ENCODE measurements around the gene GREB1. TPM values are rescaled to one million over a fixed set of nuclear protein-coding genes. Genes with fewer than 3 reads are reported as not detected.

Gene GREB1
- total RNA-seq, 1 experiment from 2014 or later, result 6.2 TPM

DNA sequence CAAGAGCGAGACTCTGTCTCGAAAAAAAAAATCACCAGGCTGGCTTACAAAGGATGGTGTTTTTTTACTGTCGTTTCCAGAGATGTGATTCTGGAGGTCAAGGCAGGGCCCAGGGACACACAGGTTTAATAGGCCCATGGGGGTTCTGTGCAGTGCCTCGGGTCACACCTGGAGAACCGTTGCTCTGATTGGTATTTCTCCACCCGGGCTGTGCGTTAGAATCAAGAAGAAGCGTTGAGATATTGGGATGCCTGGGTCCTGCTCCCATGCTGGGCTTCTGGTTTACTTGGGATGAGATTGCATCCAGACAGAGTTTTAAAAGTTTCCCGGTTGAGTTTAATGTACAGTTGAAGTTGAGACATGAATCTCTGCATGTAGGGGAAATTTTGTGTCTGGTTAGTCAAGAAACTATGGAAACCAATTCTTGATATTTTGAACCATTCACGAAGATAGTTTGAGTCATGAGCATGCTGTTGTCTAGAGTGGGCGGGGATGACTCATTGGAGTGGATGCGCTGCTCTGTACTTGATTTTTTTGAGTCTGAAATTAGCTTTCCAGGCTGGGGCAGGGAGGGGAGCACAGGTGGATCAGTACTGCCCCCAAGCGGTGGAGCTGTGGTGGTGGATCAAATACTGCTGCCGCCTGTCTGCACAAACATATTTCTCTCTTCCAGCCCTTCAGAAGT, 50.1 kb downstream of the GREB1 start:
- H3K4me3 ChIP-seq (replicated peaks in 1 of 2; ENCODE audit: low read depth in 1 of 2, low read length in 2 of 2), result no peak overlapping the region
- H3K36me3 ChIP-seq (ENCODE audit: control insufficient read depth in 1 of 2, insufficient read depth in 2 of 2, low read length in 2 of 2), result no peaks in the 10 kb centered on the region
- no peak overlapping the region for H3K27ac ChIP-seq (ENCODE audit: low read depth, low read length)
- CTCF ChIA-PET, result interaction anchor here (0.5 to 5.4 kb wide), 19 partner anchors 16 to 751 kb away, joined by 3 to 159 read pairs (median 4); partner anchors contain the start of genes E2F6 and LPIN1
- RAD21 ChIA-PET (ENCODE audit: low non-redundant PET in 1 of 2, low total read pairs in 2 of 2, uncharacterized antibody in 2 of 2, unreplicated experiment in 2 of 2), result interaction anchor here (0.9 to 3.3 kb wide), 7 partner anchors 106 to 453 kb away, joined by 3 to 17 read pairs (median 6); a partner anchor contains a TSS
- POLR2A ChIA-PET, result interaction anchor here (1.4 kb wide), 1 partner anchor 451 kb away, joined by 3 read pairs; a partner anchor contains a TSS
- intact Hi-C loops (cut with micrococcal nuclease), result loop anchor here (1.0 to 5.0 kb wide), 6 partner anchors 98 to 752 kb away; no protein-coding TSS in a partner anchor
- H3K4me1 ChIP-seq (ENCODE audit: control insufficient read depth in 1 of 2, insufficient read depth in 2 of 2, low read length in 2 of 2), result peaks cover 4 to 21% of the 10 kb centered on the region in 2 experiments
- DNase-seq (ENCODE audit: low read depth, low spot score), result peak; percentile 69
- no peaks in the 10 kb centered on the region for H3K79me2 ChIP-seq (ENCODE audit: insufficient read depth, low read length)
- ATAC-seq, result peak; percentile 81
- H3K9me3 ChIP-seq (ENCODE audit: control insufficient read depth in 1 of 2, insufficient read depth in 1 of 2, low read depth in 1 of 2, low read length in 2 of 2), result no peaks in the 10 kb centered on the region
- H3K9me2 ChIP-seq (ENCODE audit: insufficient read depth), result no peaks in the 10 kb centered on the region
- peak overlapping the region; percentile 31 for H2AFZ ChIP-seq (ENCODE audit: low read depth, low read length, poor library complexity, severe bottlenecking)
- H4K20me1 ChIP-seq (ENCODE audit: insufficient read depth), result no peaks in the 10 kb centered on the region
- H3K4me2 ChIP-seq (ENCODE audit: low read length), result peak overlapping the region; percentile 40; the same call in 1 of the 2 replicates
- BruUV-seq (replicated peaks), result no TSS peak
- no peak overlapping the region for H3K9ac ChIP-seq (ENCODE audit: low read length)
- no peaks in the 10 kb centered on the region for H3K27me3 ChIP-seq (ENCODE audit: insufficient read depth, low read length)
- TF ChIP-seq, protein P1, sequence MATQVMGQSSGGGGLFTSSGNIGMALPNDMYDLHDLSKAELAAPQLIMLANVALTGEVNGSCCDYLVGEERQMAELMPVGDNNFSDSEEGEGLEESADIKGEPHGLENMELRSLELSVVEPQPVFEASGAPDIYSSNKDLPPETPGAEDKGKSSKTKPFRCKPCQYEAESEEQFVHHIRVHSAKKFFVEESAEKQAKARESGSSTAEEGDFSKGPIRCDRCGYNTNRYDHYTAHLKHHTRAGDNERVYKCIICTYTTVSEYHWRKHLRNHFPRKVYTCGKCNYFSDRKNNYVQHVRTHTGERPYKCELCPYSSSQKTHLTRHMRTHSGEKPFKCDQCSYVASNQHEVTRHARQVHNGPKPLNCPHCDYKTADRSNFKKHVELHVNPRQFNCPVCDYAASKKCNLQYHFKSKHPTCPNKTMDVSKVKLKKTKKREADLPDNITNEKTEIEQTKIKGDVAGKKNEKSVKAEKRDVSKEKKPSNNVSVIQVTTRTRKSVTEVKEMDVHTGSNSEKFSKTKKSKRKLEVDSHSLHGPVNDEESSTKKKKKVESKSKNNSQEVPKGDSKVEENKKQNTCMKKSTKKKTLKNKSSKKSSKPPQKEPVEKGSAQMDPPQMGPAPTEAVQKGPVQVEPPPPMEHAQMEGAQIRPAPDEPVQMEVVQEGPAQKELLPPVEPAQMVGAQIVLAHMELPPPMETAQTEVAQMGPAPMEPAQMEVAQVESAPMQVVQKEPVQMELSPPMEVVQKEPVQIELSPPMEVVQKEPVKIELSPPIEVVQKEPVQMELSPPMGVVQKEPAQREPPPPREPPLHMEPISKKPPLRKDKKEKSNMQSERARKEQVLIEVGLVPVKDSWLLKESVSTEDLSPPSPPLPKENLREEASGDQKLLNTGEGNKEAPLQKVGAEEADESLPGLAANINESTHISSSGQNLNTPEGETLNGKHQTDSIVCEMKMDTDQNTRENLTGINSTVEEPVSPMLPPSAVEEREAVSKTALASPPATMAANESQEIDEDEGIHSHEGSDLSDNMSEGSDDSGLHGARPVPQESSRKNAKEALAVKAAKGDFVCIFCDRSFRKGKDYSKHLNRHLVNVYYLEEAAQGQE (IDR thresholded peaks at IDR 0.05; ENCODE audit: low read depth), result no peak
- peak; percentile 54 for TF ChIP-seq TCF7L2 (IDR thresholded peaks at IDR 0.05; ENCODE audit: borderline replicate concordance, extremely low read depth, insufficient read depth, insufficient read length)
- no peak for TF ChIP-seq CEBPB (IDR thresholded peaks at IDR 0.05; ENCODE audit: low read depth)
- TF ChIP-seq, protein P2, sequence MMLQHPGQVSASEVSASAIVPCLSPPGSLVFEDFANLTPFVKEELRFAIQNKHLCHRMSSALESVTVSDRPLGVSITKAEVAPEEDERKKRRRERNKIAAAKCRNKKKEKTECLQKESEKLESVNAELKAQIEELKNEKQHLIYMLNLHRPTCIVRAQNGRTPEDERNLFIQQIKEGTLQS (IDR thresholded peaks at IDR 0.05), result no peak
- peak; percentile 96 for TF ChIP-seq EGR1 (IDR thresholded peaks at IDR 0.05; ENCODE audit: low read depth)
- TF ChIP-seq SP1 (IDR thresholded peaks at IDR 0.05; ENCODE audit: low read depth), result no peak; the same call in 1 of the 2 replicates
- TF ChIP-seq POLR2A (IDR thresholded peaks at IDR 0.05; ENCODE audit: borderline replicate concordance, extremely low read depth, insufficient read depth, insufficient read length), result no peak
- peak; percentile 5 for TF ChIP-seq YY1 (IDR thresholded peaks at IDR 0.05; ENCODE audit: extremely low read depth, insufficient replicate concordance, low read depth, low read length)
- TF ChIP-seq SRF (IDR thresholded peaks at IDR 0.05; ENCODE audit: low read depth), result no peak
- TF ChIP-seq CBX3 (IDR thresholded peaks at IDR 0.05; ENCODE audit: low read depth), result no peak
- TF ChIP-seq, protein P3, sequence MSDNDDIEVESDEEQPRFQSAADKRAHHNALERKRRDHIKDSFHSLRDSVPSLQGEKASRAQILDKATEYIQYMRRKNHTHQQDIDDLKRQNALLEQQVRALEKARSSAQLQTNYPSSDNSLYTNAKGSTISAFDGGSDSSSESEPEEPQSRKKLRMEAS (IDR thresholded peaks at IDR 0.05), result no peak
- TF ChIP-seq JUND (IDR thresholded peaks at IDR 0.05), result peak; percentile 65
- TF ChIP-seq RAD21 (IDR thresholded peaks at IDR 0.05; ENCODE audit: low read depth), result peak; percentile 96
- no peak for TF ChIP-seq ELF1 (IDR thresholded peaks at IDR 0.05; ENCODE audit: borderline replicate concordance, low read depth)
- peak; percentile 59 for TF ChIP-seq FOSL1 (IDR thresholded peaks at IDR 0.05; ENCODE audit: low read depth)
- no peak for TF ChIP-seq EZH2phosphoT487 (IDR thresholded peaks at IDR 0.05; ENCODE audit: borderline replicate concordance)
- no peak for TF ChIP-seq ZNF274 (IDR thresholded peaks at IDR 0.05; ENCODE audit: low read depth, low read length)
- TF ChIP-seq, protein P4, sequence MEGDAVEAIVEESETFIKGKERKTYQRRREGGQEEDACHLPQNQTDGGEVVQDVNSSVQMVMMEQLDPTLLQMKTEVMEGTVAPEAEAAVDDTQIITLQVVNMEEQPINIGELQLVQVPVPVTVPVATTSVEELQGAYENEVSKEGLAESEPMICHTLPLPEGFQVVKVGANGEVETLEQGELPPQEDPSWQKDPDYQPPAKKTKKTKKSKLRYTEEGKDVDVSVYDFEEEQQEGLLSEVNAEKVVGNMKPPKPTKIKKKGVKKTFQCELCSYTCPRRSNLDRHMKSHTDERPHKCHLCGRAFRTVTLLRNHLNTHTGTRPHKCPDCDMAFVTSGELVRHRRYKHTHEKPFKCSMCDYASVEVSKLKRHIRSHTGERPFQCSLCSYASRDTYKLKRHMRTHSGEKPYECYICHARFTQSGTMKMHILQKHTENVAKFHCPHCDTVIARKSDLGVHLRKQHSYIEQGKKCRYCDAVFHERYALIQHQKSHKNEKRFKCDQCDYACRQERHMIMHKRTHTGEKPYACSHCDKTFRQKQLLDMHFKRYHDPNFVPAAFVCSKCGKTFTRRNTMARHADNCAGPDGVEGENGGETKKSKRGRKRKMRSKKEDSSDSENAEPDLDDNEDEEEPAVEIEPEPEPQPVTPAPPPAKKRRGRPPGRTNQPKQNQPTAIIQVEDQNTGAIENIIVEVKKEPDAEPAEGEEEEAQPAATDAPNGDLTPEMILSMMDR (IDR thresholded peaks at IDR 0.05 in 2 of 3, conservative IDR thresholded peaks at IDR 0.05 in 1 of 3; ENCODE audit: borderline replicate concordance in 1 of 3, insufficient read depth in 1 of 3, low read depth in 2 of 3, low read length in 2 of 3), result peak; percentile 93 to 96 (median 94)
- no peak for TF ChIP-seq EZH2 (IDR thresholded peaks at IDR 0.05)
- TF ChIP-seq ZFX (IDR thresholded peaks at IDR 0.05), result no peak
- TF ChIP-seq POLR2AphosphoS5 (IDR thresholded peaks at IDR 0.05; ENCODE audit: low read depth, low read length), result no peak
- no peak for TF ChIP-seq SIN3A (IDR thresholded peaks at IDR 0.05; ENCODE audit: low read depth)
